Measurements from ENCODE around the gene ZNF549. TPM values are rescaled to one million over a fixed set of nuclear protein-coding genes. Genes with fewer than 3 reads are reported as not detected.

Gene ZNF549
- total and polyA plus RNA-seq, 4 donors: 0.66 to 4.5 (median 1.5) TPM

DNA sequence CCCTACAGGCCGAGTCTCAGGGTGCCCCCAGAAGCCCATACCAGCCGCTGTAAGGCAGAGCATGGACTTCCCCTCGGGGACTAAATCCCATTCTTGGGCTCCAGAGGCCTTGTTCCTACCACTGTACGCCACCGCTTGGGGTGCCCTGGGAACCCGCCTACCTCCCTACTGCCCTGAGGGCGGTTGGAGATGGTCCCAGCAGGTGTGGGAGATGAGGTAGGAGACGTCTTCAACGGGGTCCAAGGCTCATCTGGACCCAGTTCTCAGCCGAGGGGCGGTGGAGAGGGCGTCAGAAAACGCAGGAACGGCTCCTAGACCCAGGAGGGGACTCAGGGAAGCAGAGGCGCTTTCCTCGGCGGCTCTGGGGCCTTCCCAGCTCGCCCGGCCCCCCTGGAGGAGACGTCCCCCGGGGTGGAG lies 56.0 kb downstream of the ZNF549 start:
- H3K4me1 ChIP-seq (ENCODE audit: control insufficient read depth in 4 of 4, insufficient read depth in 4 of 4, low read length in 3 of 4): peaks cover 2 to 6% (median 5%) of the 10 kb centered on the region in 4 donors
- peaks cover 0 to 4% (median 0%) of the 10 kb centered on the region in 4 donors for H3K27me3 ChIP-seq (ENCODE audit: control insufficient read depth in 4 of 4, insufficient read depth in 4 of 4, low read length in 3 of 4)
- peak overlapping the region in 2 of 3 donors; percentile 51 to 68 for H3K4me3 ChIP-seq (ENCODE audit: low read depth in 1 of 3, low read length in 3 of 3)
- no peak overlapping the region for H3K27ac ChIP-seq (ENCODE audit: low read depth in 1 of 2, low read length in 2 of 2)
- TF ChIP-seq TAF1 (conservative IDR thresholded peaks at IDR 0.05) (no peak), HNF4A (conservative IDR thresholded peaks at IDR 0.05) (no peak), HNF4G (IDR thresholded peaks at IDR 0.05) (no peak), RXRA (IDR thresholded peaks at IDR 0.05) (no peak), NR2F2 (IDR thresholded peaks at IDR 0.05) (no peak), GABPA (IDR thresholded peaks at IDR 0.05 in 1 of 2, conservative IDR thresholded peaks at IDR 0.05 in 1 of 2) (no peak), EGR1 (IDR thresholded peaks at IDR 0.05; ENCODE audit: low read depth in 2 of 2) (no peak)
- TF ChIP-seq, protein P1, sequence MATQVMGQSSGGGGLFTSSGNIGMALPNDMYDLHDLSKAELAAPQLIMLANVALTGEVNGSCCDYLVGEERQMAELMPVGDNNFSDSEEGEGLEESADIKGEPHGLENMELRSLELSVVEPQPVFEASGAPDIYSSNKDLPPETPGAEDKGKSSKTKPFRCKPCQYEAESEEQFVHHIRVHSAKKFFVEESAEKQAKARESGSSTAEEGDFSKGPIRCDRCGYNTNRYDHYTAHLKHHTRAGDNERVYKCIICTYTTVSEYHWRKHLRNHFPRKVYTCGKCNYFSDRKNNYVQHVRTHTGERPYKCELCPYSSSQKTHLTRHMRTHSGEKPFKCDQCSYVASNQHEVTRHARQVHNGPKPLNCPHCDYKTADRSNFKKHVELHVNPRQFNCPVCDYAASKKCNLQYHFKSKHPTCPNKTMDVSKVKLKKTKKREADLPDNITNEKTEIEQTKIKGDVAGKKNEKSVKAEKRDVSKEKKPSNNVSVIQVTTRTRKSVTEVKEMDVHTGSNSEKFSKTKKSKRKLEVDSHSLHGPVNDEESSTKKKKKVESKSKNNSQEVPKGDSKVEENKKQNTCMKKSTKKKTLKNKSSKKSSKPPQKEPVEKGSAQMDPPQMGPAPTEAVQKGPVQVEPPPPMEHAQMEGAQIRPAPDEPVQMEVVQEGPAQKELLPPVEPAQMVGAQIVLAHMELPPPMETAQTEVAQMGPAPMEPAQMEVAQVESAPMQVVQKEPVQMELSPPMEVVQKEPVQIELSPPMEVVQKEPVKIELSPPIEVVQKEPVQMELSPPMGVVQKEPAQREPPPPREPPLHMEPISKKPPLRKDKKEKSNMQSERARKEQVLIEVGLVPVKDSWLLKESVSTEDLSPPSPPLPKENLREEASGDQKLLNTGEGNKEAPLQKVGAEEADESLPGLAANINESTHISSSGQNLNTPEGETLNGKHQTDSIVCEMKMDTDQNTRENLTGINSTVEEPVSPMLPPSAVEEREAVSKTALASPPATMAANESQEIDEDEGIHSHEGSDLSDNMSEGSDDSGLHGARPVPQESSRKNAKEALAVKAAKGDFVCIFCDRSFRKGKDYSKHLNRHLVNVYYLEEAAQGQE (IDR thresholded peaks at IDR 0.05): no peak
- TF ChIP-seq, protein P2, sequence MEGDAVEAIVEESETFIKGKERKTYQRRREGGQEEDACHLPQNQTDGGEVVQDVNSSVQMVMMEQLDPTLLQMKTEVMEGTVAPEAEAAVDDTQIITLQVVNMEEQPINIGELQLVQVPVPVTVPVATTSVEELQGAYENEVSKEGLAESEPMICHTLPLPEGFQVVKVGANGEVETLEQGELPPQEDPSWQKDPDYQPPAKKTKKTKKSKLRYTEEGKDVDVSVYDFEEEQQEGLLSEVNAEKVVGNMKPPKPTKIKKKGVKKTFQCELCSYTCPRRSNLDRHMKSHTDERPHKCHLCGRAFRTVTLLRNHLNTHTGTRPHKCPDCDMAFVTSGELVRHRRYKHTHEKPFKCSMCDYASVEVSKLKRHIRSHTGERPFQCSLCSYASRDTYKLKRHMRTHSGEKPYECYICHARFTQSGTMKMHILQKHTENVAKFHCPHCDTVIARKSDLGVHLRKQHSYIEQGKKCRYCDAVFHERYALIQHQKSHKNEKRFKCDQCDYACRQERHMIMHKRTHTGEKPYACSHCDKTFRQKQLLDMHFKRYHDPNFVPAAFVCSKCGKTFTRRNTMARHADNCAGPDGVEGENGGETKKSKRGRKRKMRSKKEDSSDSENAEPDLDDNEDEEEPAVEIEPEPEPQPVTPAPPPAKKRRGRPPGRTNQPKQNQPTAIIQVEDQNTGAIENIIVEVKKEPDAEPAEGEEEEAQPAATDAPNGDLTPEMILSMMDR (IDR thresholded peaks at IDR 0.05; ENCODE audit: low read depth, low read length, missing input control): no peak
- H3K36me3 ChIP-seq (ENCODE audit: control insufficient read depth in 4 of 4, insufficient read depth in 3 of 4, low read depth in 1 of 4, low read length in 3 of 4): no peaks in the 10 kb centered on the region
- DNase-seq (ENCODE audit: low spot score): no peak
- H3K9me3 ChIP-seq (ENCODE audit: control insufficient read depth in 4 of 4, low read length in 3 of 4): peaks cover 17 to 46% (median 33%) of the 10 kb centered on the region in 4 donors
- 42% methylated on average over 21 of the region's 21 CpGs for WGBS
- H3K9ac ChIP-seq (ENCODE audit: low read depth in 1 of 2, low read length in 2 of 2): no peak overlapping the region

DNA sequence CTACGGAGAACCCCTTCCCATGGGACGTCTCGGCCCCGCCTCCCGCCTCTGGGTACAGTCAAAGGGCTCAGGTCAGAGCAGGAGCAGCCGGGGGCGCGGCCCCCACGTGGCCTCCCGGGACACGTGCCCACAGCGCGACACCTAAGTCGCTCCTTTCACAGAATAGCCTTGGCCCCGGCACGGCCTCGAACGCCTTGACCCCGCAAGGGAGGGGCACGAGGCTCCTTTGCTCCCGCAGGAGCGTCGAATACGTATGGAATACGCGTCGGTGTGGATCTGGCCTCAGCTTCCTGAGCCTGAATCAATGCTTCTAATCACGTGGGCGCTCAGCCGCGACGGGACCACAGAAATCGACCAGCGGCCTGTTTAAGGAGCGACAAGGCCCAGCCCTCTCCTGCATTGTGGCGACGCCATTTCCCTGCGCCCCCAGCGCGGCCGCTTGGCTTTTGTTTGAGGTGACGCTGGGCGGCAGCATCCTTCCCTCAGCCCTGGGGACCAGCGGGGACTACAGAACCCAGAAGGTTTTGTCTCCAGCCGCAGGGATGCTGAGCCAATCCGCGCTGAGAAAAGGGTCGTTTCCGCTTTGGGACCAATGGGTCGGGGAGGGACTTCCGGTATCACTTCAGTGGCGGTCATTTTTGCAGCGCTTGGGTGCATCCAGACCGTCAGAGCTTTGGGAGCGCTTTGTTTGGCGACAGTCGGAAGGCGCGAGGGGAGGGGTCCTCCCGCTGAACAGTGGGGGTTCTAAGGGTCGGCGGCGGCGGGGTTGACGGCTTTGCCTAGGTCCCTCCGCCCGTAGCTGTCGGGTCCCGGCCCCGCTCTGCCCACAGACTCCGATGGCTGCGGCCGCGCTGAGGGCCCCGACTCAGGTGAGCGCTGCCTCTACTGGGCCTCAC lies 56.6 kb downstream of the ZNF549 start, which contains the start of gene ZIK1:
Gene ZIK1 (plus strand): TSS at position 625 of the 896 bp plus-strand sequence. CDS start 212 bp downstream, at position 837.
- Histone ChIP-seq H3K36me3 (ENCODE audit: control insufficient read depth in 4 of 4, insufficient read depth in 3 of 4, low read depth in 1 of 4, low read length in 3 of 4) (peaks cover 0 to 5% (median under 1%) of the 10 kb centered on the region in 4 donors), H3K9ac (ENCODE audit: low read depth in 1 of 2, low read length in 2 of 2) (peak within 1 kb of the TSS in 1 of 2 donors; percentile 18), H3K4me1 (ENCODE audit: control insufficient read depth in 4 of 4, insufficient read depth in 4 of 4, low read length in 3 of 4) (peaks cover 0 to 3% (median 3%) of the 10 kb centered on the region in 4 donors), H3K4me3 (ENCODE audit: low read depth in 1 of 3, low read length in 3 of 3) (peak within 1 kb of the TSS; percentile 51 to 68 (median 51)), H3K9me3 (ENCODE audit: control insufficient read depth in 4 of 4, low read length in 3 of 4) (peaks cover 20 to 51% (median 39%) of the 10 kb centered on the region in 4 donors), H3K27ac (ENCODE audit: low read depth in 1 of 2, low read length in 2 of 2) (no peak within 1 kb of the TSS), H3K27me3 (ENCODE audit: control insufficient read depth in 4 of 4, insufficient read depth in 4 of 4, low read length in 3 of 4) (peaks cover 0 to 4% (median 0%) of the 10 kb centered on the region in 4 donors)
- WGBS: 6% methylated on average over 76 of the region's 76 CpGs
- peak; percentile 86 for DNase-seq (ENCODE audit: low spot score)
- TF ChIP-seq EGR1 (IDR thresholded peaks at IDR 0.05; ENCODE audit: low read depth in 2 of 2) (no peak), HNF4G (IDR thresholded peaks at IDR 0.05) (no peak), HNF4A (conservative IDR thresholded peaks at IDR 0.05) (no peak), GABPA (IDR thresholded peaks at IDR 0.05 in 1 of 2, conservative IDR thresholded peaks at IDR 0.05 in 1 of 2) (peak; percentile 83 to 94), YY1 (IDR thresholded peaks at IDR 0.05) (peak; percentile 45), RXRA (IDR thresholded peaks at IDR 0.05) (no peak), SP1 (IDR thresholded peaks at IDR 0.05) (no peak), JUND (IDR thresholded peaks at IDR 0.05) (no peak), FOXA1 (IDR thresholded peaks at IDR 0.05) (no peak)
- TF ChIP-seq, protein P3, sequence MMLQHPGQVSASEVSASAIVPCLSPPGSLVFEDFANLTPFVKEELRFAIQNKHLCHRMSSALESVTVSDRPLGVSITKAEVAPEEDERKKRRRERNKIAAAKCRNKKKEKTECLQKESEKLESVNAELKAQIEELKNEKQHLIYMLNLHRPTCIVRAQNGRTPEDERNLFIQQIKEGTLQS (IDR thresholded peaks at IDR 0.05): no peak
- TF ChIP-seq, protein P1 (IDR thresholded peaks at IDR 0.05): no peak
- TF ChIP-seq, protein P4, sequence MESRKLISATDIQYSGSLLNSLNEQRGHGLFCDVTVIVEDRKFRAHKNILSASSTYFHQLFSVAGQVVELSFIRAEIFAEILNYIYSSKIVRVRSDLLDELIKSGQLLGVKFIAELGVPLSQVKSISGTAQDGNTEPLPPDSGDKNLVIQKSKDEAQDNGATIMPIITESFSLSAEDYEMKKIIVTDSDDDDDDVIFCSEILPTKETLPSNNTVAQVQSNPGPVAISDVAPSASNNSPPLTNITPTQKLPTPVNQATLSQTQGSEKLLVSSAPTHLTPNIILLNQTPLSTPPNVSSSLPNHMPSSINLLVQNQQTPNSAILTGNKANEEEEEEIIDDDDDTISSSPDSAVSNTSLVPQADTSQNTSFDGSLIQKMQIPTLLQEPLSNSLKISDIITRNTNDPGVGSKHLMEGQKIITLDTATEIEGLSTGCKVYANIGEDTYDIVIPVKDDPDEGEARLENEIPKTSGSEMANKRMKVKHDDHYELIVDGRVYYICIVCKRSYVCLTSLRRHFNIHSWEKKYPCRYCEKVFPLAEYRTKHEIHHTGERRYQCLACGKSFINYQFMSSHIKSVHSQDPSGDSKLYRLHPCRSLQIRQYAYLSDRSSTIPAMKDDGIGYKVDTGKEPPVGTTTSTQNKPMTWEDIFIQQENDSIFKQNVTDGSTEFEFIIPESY (IDR thresholded peaks at IDR 0.05): no peak
- TF ChIP-seq, protein P5, sequence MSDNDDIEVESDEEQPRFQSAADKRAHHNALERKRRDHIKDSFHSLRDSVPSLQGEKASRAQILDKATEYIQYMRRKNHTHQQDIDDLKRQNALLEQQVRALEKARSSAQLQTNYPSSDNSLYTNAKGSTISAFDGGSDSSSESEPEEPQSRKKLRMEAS (IDR thresholded peaks at IDR 0.05): peak; percentile 67
